ENCODE measurements around the gene ZC4H2.
"Not testable (repeated sequence)": the region's sequence is repeated elsewhere in the genome, so short reads cannot be mapped to it uniquely, and the experiment has no call there.

DNA sequence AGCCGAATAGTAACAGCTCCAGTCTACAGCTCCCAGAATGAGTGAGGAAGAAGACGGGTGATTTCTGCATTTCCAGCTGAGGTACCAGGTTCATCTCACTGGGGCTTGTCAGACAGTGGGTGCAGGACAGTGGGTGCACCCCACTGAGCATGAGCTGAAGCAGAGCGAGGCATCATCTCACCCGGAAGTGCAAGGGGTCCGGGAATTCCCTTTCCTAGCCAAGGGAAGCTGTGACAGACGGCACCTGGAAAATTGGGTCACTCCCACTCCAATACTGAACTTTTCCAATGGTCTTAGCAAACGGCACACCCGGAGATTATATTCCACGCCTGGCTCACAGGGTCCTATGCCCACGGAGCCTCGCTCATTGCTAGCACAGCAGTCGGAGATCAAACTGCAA, 97.5 kb downstream of the ZC4H2 start:
- TF ChIP-seq, protein P1, sequence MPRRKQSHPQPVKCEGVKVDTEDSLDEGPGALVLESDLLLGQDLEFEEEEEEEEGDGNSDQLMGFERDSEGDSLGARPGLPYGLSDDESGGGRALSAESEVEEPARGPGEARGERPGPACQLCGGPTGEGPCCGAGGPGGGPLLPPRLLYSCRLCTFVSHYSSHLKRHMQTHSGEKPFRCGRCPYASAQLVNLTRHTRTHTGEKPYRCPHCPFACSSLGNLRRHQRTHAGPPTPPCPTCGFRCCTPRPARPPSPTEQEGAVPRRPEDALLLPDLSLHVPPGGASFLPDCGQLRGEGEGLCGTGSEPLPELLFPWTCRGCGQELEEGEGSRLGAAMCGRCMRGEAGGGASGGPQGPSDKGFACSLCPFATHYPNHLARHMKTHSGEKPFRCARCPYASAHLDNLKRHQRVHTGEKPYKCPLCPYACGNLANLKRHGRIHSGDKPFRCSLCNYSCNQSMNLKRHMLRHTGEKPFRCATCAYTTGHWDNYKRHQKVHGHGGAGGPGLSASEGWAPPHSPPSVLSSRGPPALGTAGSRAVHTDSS (CRISPR knock-in tag; conservative IDR thresholded peaks at IDR 0.05), result not testable (repeated sequence)
- TF ChIP-seq, protein P2, sequence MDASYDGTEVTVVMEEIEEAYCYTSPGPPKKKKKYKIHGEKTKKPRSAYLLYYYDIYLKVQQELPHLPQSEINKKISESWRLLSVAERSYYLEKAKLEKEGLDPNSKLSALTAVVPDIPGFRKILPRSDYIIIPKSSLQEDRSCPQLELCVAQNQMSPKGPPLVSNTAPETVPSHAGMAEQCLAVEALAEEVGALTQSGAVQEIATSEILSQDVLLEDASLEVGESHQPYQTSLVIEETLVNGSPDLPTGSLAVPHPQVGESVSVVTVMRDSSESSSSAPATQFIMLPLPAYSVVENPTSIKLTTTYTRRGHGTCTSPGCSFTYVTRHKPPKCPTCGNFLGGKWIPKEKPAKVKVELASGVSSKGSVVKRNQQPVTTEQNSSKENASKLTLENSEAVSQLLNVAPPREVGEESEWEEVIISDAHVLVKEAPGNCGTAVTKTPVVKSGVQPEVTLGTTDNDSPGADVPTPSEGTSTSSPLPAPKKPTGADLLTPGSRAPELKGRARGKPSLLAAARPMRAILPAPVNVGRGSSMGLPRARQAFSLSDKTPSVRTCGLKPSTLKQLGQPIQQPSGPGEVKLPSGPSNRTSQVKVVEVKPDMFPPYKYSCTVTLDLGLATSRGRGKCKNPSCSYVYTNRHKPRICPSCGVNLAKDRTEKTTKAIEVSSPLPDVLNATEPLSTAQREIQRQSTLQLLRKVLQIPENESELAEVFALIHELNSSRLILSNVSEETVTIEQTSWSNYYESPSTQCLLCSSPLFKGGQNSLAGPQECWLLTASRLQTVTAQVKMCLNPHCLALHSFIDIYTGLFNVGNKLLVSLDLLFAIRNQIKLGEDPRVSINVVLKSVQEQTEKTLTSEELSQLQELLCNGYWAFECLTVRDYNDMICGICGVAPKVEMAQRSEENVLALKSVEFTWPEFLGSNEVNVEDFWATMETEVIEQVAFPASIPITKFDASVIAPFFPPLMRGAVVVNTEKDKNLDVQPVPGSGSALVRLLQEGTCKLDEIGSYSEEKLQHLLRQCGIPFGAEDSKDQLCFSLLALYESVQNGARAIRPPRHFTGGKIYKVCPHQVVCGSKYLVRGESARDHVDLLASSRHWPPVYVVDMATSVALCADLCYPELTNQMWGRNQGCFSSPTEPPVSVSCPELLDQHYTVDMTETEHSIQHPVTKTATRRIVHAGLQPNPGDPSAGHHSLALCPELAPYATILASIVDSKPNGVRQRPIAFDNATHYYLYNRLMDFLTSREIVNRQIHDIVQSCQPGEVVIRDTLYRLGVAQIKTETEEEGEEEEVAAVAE (CRISPR knock-in tag; IDR thresholded peaks at IDR 0.05; ENCODE audit: borderline replicate concordance), result not testable (repeated sequence)
- not testable (repeated sequence) for TF ChIP-seq ZNF75D (CRISPR knock-in tag; IDR thresholded peaks at IDR 0.05; ENCODE audit: borderline replicate concordance); TAF1 (CRISPR knock-in tag; IDR thresholded peaks at IDR 0.05); YY1 (IDR thresholded peaks at IDR 0.05; ENCODE audit: insufficient read depth, insufficient replicate concordance, low read depth, low read length); KDM1A (CRISPR knock-in tag; IDR thresholded peaks at IDR 0.05)
